ENCODE measurements around the gene NCF2.

GRCh38 chr1:183607322-183607980 lies 17.2 kb upstream of the NCF2 start:
- TF ChIP-seq CTCF (IDR thresholded peaks at IDR 0.05; ENCODE audit: insufficient read depth, low read length, poor library complexity, severe bottlenecking) (no peak), EZH2phosphoT487 (conservative IDR thresholded peaks at IDR 0.05; ENCODE audit: low read length) (no peak)

All from SU-DHL-6 (cell line).